Endothelial cell of umbilical vein (primary cell): ENCODE results near the gene PLBD2. TPM values are rescaled to one million over a fixed set of nuclear protein-coding genes. Genes with fewer than 3 reads are reported as not detected.

ENCODE experiments used
- BruUV-seq: library from RNA; stranded (reverse); fragments of 400-500 nt; replicated peaks from 2 replicates; lab custom pipeline; 2021; lab: Mats Ljungman, UMichigan
- CTCF ChIA-PET: fragments of 300-600, 350-600 bp; sonication (Branson Sonifier 250); formaldehyde crosslinking; loops from one replicate; lab custom pipeline; 2021; ENCODE audit warnings: antibody characterized with exemption, inconsistent platforms; lab: Charles Lee
- POLR2A ChIA-PET: fragments of 300-600, 350-600 bp; sonication (Branson Sonifier 250); formaldehyde crosslinking; loops from one replicate; lab custom pipeline; 2021; ENCODE audit warnings: antibody characterized with exemption, inconsistent platforms; lab: Charles Lee
- DNase-seq: peaks from one replicate; pipeline ENCODE4 v3.0.0-alpha.2; 2011; ENCODE audit warnings: low read depth, low spot score
- FAIRE-seq: peaks from 2 replicates; lab custom pipeline; 2011; peaks lifted over from hg19 to GRCh38; lab: Jason Lieb, UNC
- H2AFZ ChIP-seq: 2 replicates; pipeline ENCODE4 v1.6.0; 2012; ENCODE audit warnings: low read depth, low read length, control low read depth, inconsistent platforms
- H3K27ac ChIP-seq: 2 replicates; pipeline ENCODE4 v1.5.1; 2011; ENCODE audit warnings: low read depth, mild to moderate bottlenecking, control low read depth, low read length, moderate library complexity; ENCODE audit not compliant: insufficient read depth
- H3K27me3 ChIP-seq, 2 experiments: 2 replicates each; pipeline versions ENCODE4 v1.6.0 to v1.6.1; 2011; ENCODE audit warnings: low read length in 2 of 2, mixed read lengths in 1 of 2; ENCODE audit not compliant: control insufficient read depth in 2 of 2, insufficient read depth in 2 of 2
- H3K36me3 ChIP-seq, 2 experiments: 2 replicates in 1 of 2; 3 replicates in 1 of 2; pipeline ENCODE4 v1.5.1; 2011; ENCODE audit warnings: low read length in 2 of 2, mild to moderate bottlenecking in 1 of 2, moderate library complexity in 1 of 2; ENCODE audit not compliant: control insufficient read depth in 2 of 2, insufficient read depth in 2 of 2; ENCODE audit errors: extremely low read depth in 1 of 2
- H3K4me1 ChIP-seq: 3 replicates; pipeline ENCODE4 v1.5.1; 2011; ENCODE audit warnings: mild to moderate bottlenecking, low read length; ENCODE audit not compliant: control insufficient read depth, insufficient read depth; ENCODE audit errors: extremely low read depth
- H3K4me2 ChIP-seq: 2 replicates; pipeline ENCODE4 v1.6.1; 2011; ENCODE audit warnings: low read length, control low read depth, mixed read lengths; ENCODE audit not compliant: insufficient read depth
- H3K4me3 ChIP-seq, 3 experiments: fragments of 200-600 bp in 1 of 3; sonication (generic), shearing (Covaris generic) in 1 of 3; replicated peaks in 1 of 3; 2 replicates each; pipeline ENCODE4 v1.5.1; 2011 to 2016; ENCODE audit warnings: control low read depth in 3 of 3, low read length in 3 of 3, mild to moderate bottlenecking in 2 of 3, inconsistent platforms in 1 of 3, low read depth in 1 of 3, moderate library complexity in 1 of 3; ENCODE audit not compliant: insufficient read depth in 1 of 3
- H3K79me2 ChIP-seq: 2 replicates; pipeline ENCODE4 v1.6.0; 2012; ENCODE audit warnings: low read length, inconsistent platforms; ENCODE audit not compliant: control insufficient read depth, insufficient read depth
- H3K9ac ChIP-seq: replicated peaks from 2 replicates; pipeline ENCODE3; 2011; ENCODE audit warnings: low read length, control low read depth; ENCODE audit not compliant: insufficient read depth; ENCODE audit errors: extremely low read depth
- H3K9me1 ChIP-seq: replicated peaks from 3 replicates; pipeline ENCODE4 v1.6.0; 2011; ENCODE audit warnings: mild to moderate bottlenecking, low read length; ENCODE audit not compliant: control insufficient read depth, insufficient read depth; ENCODE audit errors: extremely low read depth
- H3K9me3 ChIP-seq: replicated peaks from 2 replicates; pipeline ENCODE4 v1.5.1; 2012; ENCODE audit warnings: low read length, inconsistent platforms; ENCODE audit not compliant: control insufficient read depth, insufficient read depth
- H4K20me1 ChIP-seq: replicated peaks from 2 replicates; pipeline ENCODE3; 2011; ENCODE audit warnings: mild to moderate bottlenecking, low read length; ENCODE audit not compliant: control insufficient read depth, insufficient read depth; ENCODE audit errors: extremely low read depth
- CTCF ChIP-seq, 2 donors: IDR thresholded peaks; 1 replicate in 1 of 2; 2 replicates in 1 of 2; pipeline ENCODE4 v1.5.1; 2011; ENCODE audit warnings: low read length in 2 of 2, mild to moderate bottlenecking in 2 of 2, moderate library complexity in 2 of 2, control low read depth in 1 of 2, inconsistent platforms in 1 of 2, low read depth in 1 of 2; ENCODE audit not compliant: insufficient read depth in 1 of 2; ENCODE audit errors: extremely low read depth in 1 of 2
- EZH2 ChIP-seq: IDR thresholded peaks from 2 replicates; pipeline ENCODE4 v1.6.1; 2012; ENCODE audit warnings: borderline replicate concordance, low read depth, mild to moderate bottlenecking, moderate library complexity, low read length, inconsistent platforms; ENCODE audit not compliant: severe bottlenecking
- FOS ChIP-seq: IDR thresholded peaks from 2 replicates; pipeline ENCODE4 v1.6.1; 2011; ENCODE audit warnings: mild to moderate bottlenecking, low read length, moderate library complexity, borderline replicate concordance; ENCODE audit not compliant: insufficient read depth
- GATA2 ChIP-seq: IDR thresholded peaks from 2 replicates; pipeline ENCODE4 v1.7.0; 2011; ENCODE audit warnings: low read depth, mild to moderate bottlenecking, moderate library complexity, mixed read lengths, low read length; ENCODE audit not compliant: insufficient read length, insufficient read depth
- JUN ChIP-seq: IDR thresholded peaks from 2 replicates; pipeline ENCODE4 v1.6.1; 2011; ENCODE audit warnings: borderline replicate concordance, low read depth; ENCODE audit not compliant: insufficient read length, insufficient read depth
- MAX ChIP-seq: IDR thresholded peaks from 2 replicates; pipeline ENCODE4 v1.6.1; 2011; ENCODE audit not compliant: insufficient read depth, insufficient read length
- MYC ChIP-seq: IDR thresholded peaks from one replicate; pipeline ENCODE4 v1.6.1; 2011; ENCODE audit warnings: mild to moderate bottlenecking, low read depth, low read length
- POLR2A ChIP-seq: IDR thresholded peaks from 2 replicates; pipeline ENCODE4 v1.6.1; 2012; ENCODE audit warnings: low read depth, mild to moderate bottlenecking, control low read depth, low read length
- POLR2AphosphoS5 ChIP-seq: IDR thresholded peaks from 2 replicates; pipeline ENCODE4 v1.6.1; 2012; ENCODE audit warnings: low read depth, mild to moderate bottlenecking, control low read depth, low read length, moderate library complexity; ENCODE audit not compliant: insufficient read depth
- dilution Hi-C: fragments of 300-500 bp; cut with MboI; formaldehyde crosslinking; loops from one replicate; pipeline ENCODE4 v1.15.0; 2019; ENCODE audit warnings: low sequenced_read_pairs; ENCODE audit not compliant: extremely low pct_ligation_motif_present
- intact Hi-C: fragments of 100-400 bp; cut with micrococcal nuclease; formaldehyde crosslinking; loops from one replicate; pipeline ENCODE4 v1.10.0; 2022
- polyA plus RNA-seq, 4 experiments: library from polyadenylated mRNA; depleted of rRNA in 3 of 4; stranded (reverse) in 3 of 4; unstranded in 1 of 4; fragments of >200 nt; gene quantifications; 2 replicates each; pipeline versions ENCODE4 v1.2.1 to v1.2.3, GENCODE V29; 2011 to 2012; ENCODE audit warnings: missing spikeins in 1 of 4
- total RNA-seq: library from RNA; stranded (reverse); gene quantifications from 2 replicates; pipeline ENCODE4 v1.2.3, GENCODE V29; 2021

The PLBD2 gene
- total and polyA plus RNA-seq, 2 donors (not counting 3 experiments of a cell fraction or from before 2014, with no cell fraction given): 24.4 to 46.8 TPM

DNA sequence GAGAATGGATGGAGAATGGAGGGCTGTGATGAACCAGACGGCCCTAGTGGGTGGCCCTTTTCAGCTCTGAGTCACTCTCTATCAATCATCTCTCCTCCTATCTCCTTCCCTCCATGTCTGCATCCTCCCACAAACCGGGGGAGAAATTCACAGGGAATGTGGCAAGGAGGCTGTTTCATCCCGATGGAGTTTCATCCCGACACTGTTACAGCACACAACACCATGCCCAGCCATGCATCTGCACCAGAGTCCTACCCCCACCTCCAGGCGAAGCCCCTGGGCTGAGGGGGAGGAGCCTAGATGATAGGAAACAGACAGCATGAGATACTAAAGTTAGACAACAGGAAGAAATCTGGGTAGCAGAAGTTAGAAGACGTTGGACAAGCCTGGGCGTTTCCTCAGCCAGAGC lies 44.3 kb upstream of the PLBD2 start:
- no TSS peak for BruUV-seq
- Histone ChIP-seq H3K27ac (no peak overlapping the region), H3K36me3 (peaks cover 0 to 17% of the 10 kb centered on the region in 2 experiments), H3K79me2 (no peaks in the 10 kb centered on the region), H3K9me3 (no peaks in the 10 kb centered on the region), H3K4me2 (no peak overlapping the region), H4K20me1 (no peaks in the 10 kb centered on the region), H2AFZ (no peak overlapping the region), H3K4me3 (no peak overlapping the region), H3K4me1 (no peaks in the 10 kb centered on the region), H3K9ac (no peak overlapping the region), H3K9me1 (no peaks in the 10 kb centered on the region), H3K27me3 (no peaks in the 10 kb centered on the region)
- TF ChIP-seq CTCF (IDR thresholded peaks at IDR 0.05; ENCODE audit: extremely low read depth in 1 of 2, insufficient read depth in 1 of 2, low read depth in 1 of 2, low read length in 2 of 2): no peak
- no peak for TF ChIP-seq MYC
- no peak for TF ChIP-seq FOS
- no peak for TF ChIP-seq POLR2A
- TF ChIP-seq EZH2: no peak
- TF ChIP-seq POLR2AphosphoS5: no peak
- no peak for TF ChIP-seq JUN
- TF ChIP-seq GATA2: no peak
- no peak for TF ChIP-seq MAX
- dilution Hi-C loops: no loop called here
- DNase-seq: no peak
- intact Hi-C loops: no loop called here
- no peak for FAIRE-seq
- POLR2A ChIA-PET: no interaction called here
- CTCF ChIA-PET: interaction anchor here (2.3 kb wide), 1 partner anchor 111 kb away, joined by 8 read pairs; no protein-coding TSS in a partner anchor
